ENCODE results near the gene CEACAM19.

GRCh38 chr19:44658069-44658733, 13.1 kb upstream of the CEACAM19 start:
- TF ChIP-seq GATA2 (IDR thresholded peaks at IDR 0.05; ENCODE audit: low read depth, low read length) (no peak), GATA3 (IDR thresholded peaks at IDR 0.05; ENCODE audit: low read depth, low read length) (no peak)

Measured in SH-SY5Y (cell line).